ENCODE data around the gene SPTSSA. TPM values are rescaled to one million over a fixed set of nuclear protein-coding genes. Genes with fewer than 3 reads are reported as not detected.

The SPTSSA gene
- total and polyA plus RNA-seq, 4 donors: 18.2 to 29.3 (median 21.6) TPM

GRCh38 chr14:34498684-34499412 lies 36.8 kb upstream of the SPTSSA start:
- intact Hi-C loops (cut with DNase I): no loop called here
- DNase-seq (no peak), ATAC-seq (ENCODE audit: low FRiP score) (no peak)
- WGBS, 2 donors: 84 to 85% methylated on average over 6 of the region's 6 CpGs
- no peaks in the 10 kb centered on the region for H3K9me3 ChIP-seq (ENCODE audit: control insufficient read depth, low read length)
- no peaks in the 10 kb centered on the region for H3K27me3 ChIP-seq (ENCODE audit: control insufficient read depth in 1 of 2, insufficient read depth in 2 of 2, low read length in 1 of 2)
- H3K4me1 ChIP-seq (ENCODE audit: control insufficient read depth in 1 of 2, insufficient read depth in 2 of 2, low read length in 2 of 2): no peaks in the 10 kb centered on the region
- no peak overlapping the region for H3K27ac ChIP-seq (ENCODE audit: low read depth in 1 of 2, low read length in 2 of 2)
- H3K36me3 ChIP-seq (ENCODE audit: control insufficient read depth in 1 of 2, insufficient read depth in 2 of 2, low read length in 1 of 2): no peaks in the 10 kb centered on the region
- no peak overlapping the region for H3K4me3 ChIP-seq (ENCODE audit: low read length in 2 of 2)

- Histone ChIP-seq H3K9me3 (ENCODE audit: control insufficient read depth, low read length) (no peaks in the 10 kb centered on the region), H3K36me3 (ENCODE audit: control insufficient read depth in 1 of 2, insufficient read depth in 2 of 2, low read length in 1 of 2) (no peaks in the 10 kb centered on the region), H3K27me3 (ENCODE audit: control insufficient read depth in 1 of 2, insufficient read depth in 2 of 2, low read length in 1 of 2) (no peaks in the 10 kb centered on the region), H3K4me3 (ENCODE audit: low read length in 2 of 2) (no peak overlapping the region), H3K4me1 (ENCODE audit: control insufficient read depth in 1 of 2, insufficient read depth in 2 of 2, low read length in 2 of 2) (no peaks in the 10 kb centered on the region), H3K27ac (ENCODE audit: low read depth in 1 of 2, low read length in 2 of 2) (no peak overlapping the region)
- peak; percentile 81 to 87 for DNase-seq
- 42 to 44% methylated on average over 14 of the region's 14 CpGs for WGBS, 2 donors
- peak; percentile 92 for ATAC-seq (ENCODE audit: low FRiP score)
- intact Hi-C loops (cut with DNase I): no loop called here
These were observed 34.9 kb upstream of the SPTSSA start for GRCh38 chr14:34496679-34497513.

GRCh38 chr14:34496007-34496678 lies 34.1 kb upstream of the SPTSSA start:
- Histone ChIP-seq H3K4me1 (ENCODE audit: control insufficient read depth in 1 of 2, insufficient read depth in 2 of 2, low read length in 2 of 2) (no peaks in the 10 kb centered on the region), H3K4me3 (ENCODE audit: low read length in 2 of 2) (no peak overlapping the region), H3K36me3 (ENCODE audit: control insufficient read depth in 1 of 2, insufficient read depth in 2 of 2, low read length in 1 of 2) (no peaks in the 10 kb centered on the region), H3K9me3 (ENCODE audit: control insufficient read depth, low read length) (no peaks in the 10 kb centered on the region), H3K27ac (ENCODE audit: low read depth in 1 of 2, low read length in 2 of 2) (peak overlapping the region in 1 of 2 donors; percentile 23), H3K27me3 (ENCODE audit: control insufficient read depth in 1 of 2, insufficient read depth in 2 of 2, low read length in 1 of 2) (no peaks in the 10 kb centered on the region)
- DNase-seq (peak in 1 of 2 donors; percentile 57), ATAC-seq (ENCODE audit: low FRiP score) (peak; percentile 72)
- WGBS, 2 donors: 26 to 47% methylated on average over 11 of the region's 11 CpGs
- intact Hi-C loops (cut with DNase I): no loop called here

DNA sequence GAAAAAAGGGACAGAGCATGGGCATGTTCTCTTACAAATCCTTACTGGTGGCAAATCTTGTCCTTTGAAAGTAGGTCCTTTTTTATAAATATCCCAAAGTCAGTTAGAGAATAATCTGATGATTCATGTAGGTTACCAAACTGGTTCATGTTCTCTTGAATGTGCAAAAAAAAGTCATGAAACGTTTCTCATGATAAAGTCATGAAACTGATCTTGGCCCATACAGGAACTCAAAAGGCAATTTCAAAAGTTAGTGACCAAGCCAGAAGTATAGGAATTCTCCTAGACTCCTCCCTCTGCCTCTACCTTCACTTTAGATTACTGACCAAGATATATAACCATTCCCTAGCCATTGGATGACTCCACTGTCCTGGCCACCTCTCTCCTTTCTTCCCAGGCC lies 27.3 kb upstream of the SPTSSA start:
- WGBS, 2 donors: 7% methylated on average over 1 of the region's 1 CpG
- DNase-seq (no peak), ATAC-seq (ENCODE audit: low FRiP score) (no peak)
- Histone ChIP-seq H3K4me3 (ENCODE audit: low read length in 2 of 2) (no peak overlapping the region), H3K27me3 (ENCODE audit: control insufficient read depth in 1 of 2, insufficient read depth in 2 of 2, low read length in 1 of 2) (no peaks in the 10 kb centered on the region), H3K4me1 (ENCODE audit: control insufficient read depth in 1 of 2, insufficient read depth in 2 of 2, low read length in 2 of 2) (no peaks in the 10 kb centered on the region), H3K9me3 (ENCODE audit: control insufficient read depth, low read length) (no peaks in the 10 kb centered on the region), H3K27ac (ENCODE audit: low read depth in 1 of 2, low read length in 2 of 2) (no peak overlapping the region), H3K36me3 (ENCODE audit: control insufficient read depth in 1 of 2, insufficient read depth in 2 of 2, low read length in 1 of 2) (no peaks in the 10 kb centered on the region)
- intact Hi-C loops (cut with DNase I): no loop called here

- Histone ChIP-seq H3K27me3 (ENCODE audit: control insufficient read depth in 1 of 2, insufficient read depth in 2 of 2, low read length in 1 of 2) (no peaks in the 10 kb centered on the region), H3K27ac (ENCODE audit: low read depth in 1 of 2, low read length in 2 of 2) (no peak overlapping the region), H3K9me3 (ENCODE audit: control insufficient read depth, low read length) (no peaks in the 10 kb centered on the region), H3K4me1 (ENCODE audit: control insufficient read depth in 1 of 2, insufficient read depth in 2 of 2, low read length in 2 of 2) (no peaks in the 10 kb centered on the region), H3K4me3 (ENCODE audit: low read length in 2 of 2) (no peak overlapping the region), H3K36me3 (ENCODE audit: control insufficient read depth in 1 of 2, insufficient read depth in 2 of 2, low read length in 1 of 2) (no peaks in the 10 kb centered on the region)
- intact Hi-C loops (cut with DNase I): no loop called here
- ATAC-seq (ENCODE audit: low FRiP score) (no peak), DNase-seq (no peak)
- WGBS, 2 donors: 97 to 99% methylated on average over 7 of the region's 7 CpGs
These were observed 26.5 kb upstream of the SPTSSA start for GRCh38 chr14:34488528-34488927.

DNA sequence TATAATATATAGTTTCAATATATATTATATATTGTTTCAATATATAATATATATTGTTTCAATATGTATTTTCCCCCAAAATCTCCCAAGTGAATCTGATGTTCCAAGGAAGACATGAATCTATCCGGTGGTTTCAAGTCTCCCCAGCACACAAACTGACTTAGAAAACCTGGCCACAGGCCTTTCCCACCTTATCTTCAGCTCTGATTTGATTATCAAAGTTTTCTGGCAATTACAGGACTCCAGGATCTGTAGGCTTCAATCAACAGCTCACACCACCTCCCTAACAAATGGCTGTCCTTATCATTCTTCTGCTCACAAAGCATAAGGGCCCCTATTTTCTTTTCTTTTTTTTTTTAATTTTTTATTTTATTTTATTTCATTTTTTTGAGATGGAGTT lies 22.7 kb upstream of the SPTSSA start:
- WGBS, 2 donors: 84 to 90% methylated on average over 1 of the region's 1 CpG
- Histone ChIP-seq H3K4me1 (ENCODE audit: control insufficient read depth in 1 of 2, insufficient read depth in 2 of 2, low read length in 2 of 2) (no peaks in the 10 kb centered on the region), H3K36me3 (ENCODE audit: control insufficient read depth in 1 of 2, insufficient read depth in 2 of 2, low read length in 1 of 2) (no peaks in the 10 kb centered on the region), H3K27ac (ENCODE audit: low read depth in 1 of 2, low read length in 2 of 2) (no peak overlapping the region), H3K27me3 (ENCODE audit: control insufficient read depth in 1 of 2, insufficient read depth in 2 of 2, low read length in 1 of 2) (no peaks in the 10 kb centered on the region), H3K9me3 (ENCODE audit: control insufficient read depth, low read length) (no peaks in the 10 kb centered on the region), H3K4me3 (ENCODE audit: low read length in 2 of 2) (no peak overlapping the region)
- intact Hi-C loops (cut with DNase I): no loop called here
- ATAC-seq (ENCODE audit: low FRiP score) (no peak), DNase-seq (no peak)

GRCh38 chr14:34482463-34482862 lies 20.4 kb upstream of the SPTSSA start:
- no peak overlapping the region for H3K4me3 ChIP-seq (ENCODE audit: low read length in 2 of 2)
- H3K9me3 ChIP-seq (ENCODE audit: control insufficient read depth, low read length): no peaks in the 10 kb centered on the region
- DNase-seq (no peak), ATAC-seq (ENCODE audit: low FRiP score) (no peak)
- no peaks in the 10 kb centered on the region for H3K27me3 ChIP-seq (ENCODE audit: control insufficient read depth in 1 of 2, insufficient read depth in 2 of 2, low read length in 1 of 2)
- intact Hi-C loops (cut with DNase I): no loop called here
- WGBS, 2 donors: 93 to 95% methylated on average over 2 of the region's 2 CpGs
- no peak overlapping the region for H3K27ac ChIP-seq (ENCODE audit: low read depth in 1 of 2, low read length in 2 of 2)
- no peaks in the 10 kb centered on the region for H3K4me1 ChIP-seq (ENCODE audit: control insufficient read depth in 1 of 2, insufficient read depth in 2 of 2, low read length in 2 of 2)
- H3K36me3 ChIP-seq (ENCODE audit: control insufficient read depth in 1 of 2, insufficient read depth in 2 of 2, low read length in 1 of 2): no peaks in the 10 kb centered on the region

- intact Hi-C loops (cut with DNase I): no loop called here
- Histone ChIP-seq H3K36me3 (ENCODE audit: control insufficient read depth in 1 of 2, insufficient read depth in 2 of 2, low read length in 1 of 2) (no peaks in the 10 kb centered on the region), H3K4me1 (ENCODE audit: control insufficient read depth in 1 of 2, insufficient read depth in 2 of 2, low read length in 2 of 2) (no peaks in the 10 kb centered on the region), H3K27me3 (ENCODE audit: control insufficient read depth in 1 of 2, insufficient read depth in 2 of 2, low read length in 1 of 2) (no peaks in the 10 kb centered on the region), H3K27ac (ENCODE audit: low read depth in 1 of 2, low read length in 2 of 2) (no peak overlapping the region), H3K9me3 (ENCODE audit: control insufficient read depth, low read length) (no peaks in the 10 kb centered on the region), H3K4me3 (ENCODE audit: low read length in 2 of 2) (no peak overlapping the region)
- ATAC-seq (ENCODE audit: low FRiP score): no peak
- DNase-seq: no peak
- WGBS, 2 donors: 90 to 95% methylated on average over 4 of the region's 4 CpGs
These were observed 17.7 kb upstream of the SPTSSA start for GRCh38 chr14:34479694-34480093.

All from aorta (tissue), 5 donors.